Pons (tissue), 1 donor: ENCODE results near the gene IYD.

Experiments used
- DNase-seq: peaks from one replicate; pipeline ENCODE4 v3.0.0-alpha.2; 2016; ENCODE audit warnings: low spot score

The IYD gene

GRCh38 chr6:150368762-150369161 lies at the start of gene IYD:
IYD (plus strand) TSS chr6:150369012; CDS start chr6:150369032, 20 bp downstream.
- no peak for DNase-seq

GRCh38 chr6:150319924-150320323 lies 48.9 kb upstream of the IYD start:
- DNase-seq: no peak

GRCh38 chr6:150320442-150320841 lies 48.4 kb upstream of the IYD start:
- peak; percentile 67 for DNase-seq

- DNase-seq: peak; percentile 9
These were observed 46.3 kb upstream of the IYD start for GRCh38 chr6:150322466-150322871.

GRCh38 chr6:150323205-150323604 lies 45.6 kb upstream of the IYD start:
- no peak for DNase-seq

GRCh38 chr6:150324044-150324443 lies 44.8 kb upstream of the IYD start:
- DNase-seq: no peak

GRCh38 chr6:150325066-150325772 lies 43.6 kb upstream of the IYD start:
- DNase-seq: no peak

GRCh38 chr6:150327117-150327774 lies 41.6 kb upstream of the IYD start:
- no peak for DNase-seq

GRCh38 chr6:150328744-150329405 lies 39.9 kb upstream of the IYD start:
- no peak for DNase-seq

- DNase-seq: no peak
These were observed 37.5 kb upstream of the IYD start for GRCh38 chr6:150331344-150331743.

- no peak for DNase-seq
These were observed 35.8 kb upstream of the IYD start for GRCh38 chr6:150332939-150333584.

- no peak for DNase-seq
These were observed 35.2 kb upstream of the IYD start for GRCh38 chr6:150333585-150333941.

GRCh38 chr6:150334790-150335783 lies 33.7 kb upstream of the IYD start:
- DNase-seq: peak; percentile 74

GRCh38 chr6:150336299-150336698 lies 32.5 kb upstream of the IYD start:
- DNase-seq: no peak

GRCh38 chr6:150336708-150337107 lies 32.1 kb upstream of the IYD start:
- DNase-seq: no peak

- no peak for DNase-seq
These were observed 26.7 kb upstream of the IYD start for GRCh38 chr6:150342126-150342525.

GRCh38 chr6:150343434-150343833 lies 25.4 kb upstream of the IYD start:
- DNase-seq: no peak

- no peak for DNase-seq
These were observed 23.0 kb upstream of the IYD start for GRCh38 chr6:150345781-150346180.

GRCh38 chr6:150346346-150346745 lies 22.5 kb upstream of the IYD start:
- no peak for DNase-seq

- no peak for DNase-seq
These were observed 21.0 kb upstream of the IYD start for GRCh38 chr6:150347845-150348244.

- no peak for DNase-seq
These were observed 19.3 kb upstream of the IYD start for GRCh38 chr6:150349546-150349945.
